ENCODE results near the gene HS2ST1.
"Not testable (repeated sequence)": the region's sequence is repeated elsewhere in the genome, so short reads cannot be mapped to it uniquely, and the experiment has no call there.

Gene HS2ST1

GRCh38 chr1:86991549-86992186 lies 77.2 kb downstream of the HS2ST1 start:
- 43 to 48% methylated on average over 5 to 6 of the region's 6 CpGs for WGBS, 2 experiments (ENCODE audit: insufficient coverage in 2 of 2)
- Histone ChIP-seq H3K4me3 (ENCODE audit: extremely low read depth, insufficient read depth, low read length, poor library complexity, severe bottlenecking) (no peak overlapping the region), H3K36me3 (ENCODE audit: control insufficient read depth, insufficient read depth, low read length) (no peaks in the 10 kb centered on the region), H3K27ac (ENCODE audit: low read depth, low read length, severe bottlenecking) (no peak overlapping the region), H3K9me3 (ENCODE audit: control insufficient read depth, low read length) (no peaks in the 10 kb centered on the region), H3K4me1 (ENCODE audit: control insufficient read depth, insufficient read depth, low read length, poor library complexity, severe bottlenecking) (peaks cover 15% of the 10 kb centered on the region)

- peak overlapping the region; percentile 26 for H3K27ac ChIP-seq (ENCODE audit: low read depth, low read length, severe bottlenecking)
- no peak overlapping the region for H3K4me3 ChIP-seq (ENCODE audit: extremely low read depth, insufficient read depth, low read length, poor library complexity, severe bottlenecking)
- no peaks in the 10 kb centered on the region for H3K9me3 ChIP-seq (ENCODE audit: control insufficient read depth, low read length)
- H3K36me3 ChIP-seq (ENCODE audit: control insufficient read depth, insufficient read depth, low read length), result no peaks in the 10 kb centered on the region
- peaks cover 15% of the 10 kb centered on the region for H3K4me1 ChIP-seq (ENCODE audit: control insufficient read depth, insufficient read depth, low read length, poor library complexity, severe bottlenecking)
- 60% methylated on average over 1 of the region's 2 CpGs; no CpG with 5 or more reads in 1 of the 2 experiments for WGBS, 2 experiments (ENCODE audit: insufficient coverage in 2 of 2)
Measured at GRCh38 chr1:86992861-86993260, 78.4 kb downstream of the HS2ST1 start.

- no CpG with 5 or more reads among the region's 4 CpGs for WGBS, 2 experiments (ENCODE audit: insufficient coverage in 2 of 2)
- no peak overlapping the region for H3K4me3 ChIP-seq (ENCODE audit: extremely low read depth, insufficient read depth, low read length, poor library complexity, severe bottlenecking)
- no peaks in the 10 kb centered on the region for H3K36me3 ChIP-seq (ENCODE audit: control insufficient read depth, insufficient read depth, low read length)
- H3K9me3 ChIP-seq (ENCODE audit: control insufficient read depth, low read length), result no peaks in the 10 kb centered on the region
- peaks cover 15% of the 10 kb centered on the region for H3K4me1 ChIP-seq (ENCODE audit: control insufficient read depth, insufficient read depth, low read length, poor library complexity, severe bottlenecking)
- H3K27ac ChIP-seq (ENCODE audit: low read depth, low read length, severe bottlenecking), result no peak overlapping the region
Measured at GRCh38 chr1:86993269-86993985, 79.0 kb downstream of the HS2ST1 start.

GRCh38 chr1:86994061-86994460 lies 79.6 kb downstream of the HS2ST1 start:
- no peaks in the 10 kb centered on the region for H3K36me3 ChIP-seq (ENCODE audit: control insufficient read depth, insufficient read depth, low read length)

GRCh38 chr1:86997538-86997937 lies 83.1 kb downstream of the HS2ST1 start:
- no peak overlapping the region for H3K4me3 ChIP-seq (ENCODE audit: extremely low read depth, insufficient read depth, low read length, poor library complexity, severe bottlenecking)
- H3K4me1 ChIP-seq (ENCODE audit: control insufficient read depth, insufficient read depth, low read length, poor library complexity, severe bottlenecking), result peaks cover 13% of the 10 kb centered on the region
- no peaks in the 10 kb centered on the region for H3K36me3 ChIP-seq (ENCODE audit: control insufficient read depth, insufficient read depth, low read length)
- no peak overlapping the region for H3K27ac ChIP-seq (ENCODE audit: low read depth, low read length, severe bottlenecking)
- WGBS, 2 experiments (ENCODE audit: insufficient coverage in 2 of 2), result no CpG with 5 or more reads among the region's 1 CpG
- no peaks in the 10 kb centered on the region for H3K9me3 ChIP-seq (ENCODE audit: control insufficient read depth, low read length)

More at GRCh38 chr1:86994061-86994460, 79.6 kb downstream of the HS2ST1 start:
- Histone ChIP-seq H3K9me3 (ENCODE audit: control insufficient read depth, low read length) (no peaks in the 10 kb centered on the region), H3K4me1 (ENCODE audit: control insufficient read depth, insufficient read depth, low read length, poor library complexity, severe bottlenecking) (peaks cover 15% of the 10 kb centered on the region), H3K27ac (ENCODE audit: low read depth, low read length, severe bottlenecking) (no peak overlapping the region), H3K4me3 (ENCODE audit: extremely low read depth, insufficient read depth, low read length, poor library complexity, severe bottlenecking) (no peak overlapping the region)

- 100% methylated on average over 1 of the region's 3 CpGs; no CpG with 5 or more reads in 1 of the 2 experiments for WGBS, 2 experiments (ENCODE audit: insufficient coverage in 2 of 2)
- Histone ChIP-seq H3K4me3 (ENCODE audit: extremely low read depth, insufficient read depth, low read length, poor library complexity, severe bottlenecking) (no peak overlapping the region), H3K36me3 (ENCODE audit: control insufficient read depth, insufficient read depth, low read length) (no peaks in the 10 kb centered on the region), H3K27ac (ENCODE audit: low read depth, low read length, severe bottlenecking) (no peak overlapping the region), H3K4me1 (ENCODE audit: control insufficient read depth, insufficient read depth, low read length, poor library complexity, severe bottlenecking) (peaks cover 5% of the 10 kb centered on the region), H3K9me3 (ENCODE audit: control insufficient read depth, low read length) (no peaks in the 10 kb centered on the region)
Measured at GRCh38 chr1:86998280-86998679, 83.8 kb downstream of the HS2ST1 start.

GRCh38 chr1:86998727-86999126 lies 84.3 kb downstream of the HS2ST1 start:
- Histone ChIP-seq H3K4me3 (ENCODE audit: extremely low read depth, insufficient read depth, low read length, poor library complexity, severe bottlenecking) (no peak overlapping the region), H3K9me3 (ENCODE audit: control insufficient read depth, low read length) (no peaks in the 10 kb centered on the region), H3K36me3 (ENCODE audit: control insufficient read depth, insufficient read depth, low read length) (no peaks in the 10 kb centered on the region), H3K27ac (ENCODE audit: low read depth, low read length, severe bottlenecking) (no peak overlapping the region), H3K4me1 (ENCODE audit: control insufficient read depth, insufficient read depth, low read length, poor library complexity, severe bottlenecking) (peaks cover under 1% of the 10 kb centered on the region)

- no peaks in the 10 kb centered on the region for H3K9me3 ChIP-seq (ENCODE audit: control insufficient read depth, low read length)
- no peaks in the 10 kb centered on the region for H3K36me3 ChIP-seq (ENCODE audit: control insufficient read depth, insufficient read depth, low read length)
- H3K4me3 ChIP-seq (ENCODE audit: extremely low read depth, insufficient read depth, low read length, poor library complexity, severe bottlenecking), result no peak overlapping the region
- WGBS, 2 experiments (ENCODE audit: insufficient coverage in 2 of 2), result 40 to 80% methylated on average over 1 of the region's 2 CpGs
- no peaks in the 10 kb centered on the region for H3K4me1 ChIP-seq (ENCODE audit: control insufficient read depth, insufficient read depth, low read length, poor library complexity, severe bottlenecking)
- H3K27ac ChIP-seq (ENCODE audit: low read depth, low read length, severe bottlenecking), result no peak overlapping the region
Measured at GRCh38 chr1:87000460-87000859, 86.0 kb downstream of the HS2ST1 start.

- WGBS, 2 experiments (ENCODE audit: insufficient coverage in 2 of 2), result no CpG with 5 or more reads among the region's 1 CpG
- no peaks in the 10 kb centered on the region for H3K4me1 ChIP-seq (ENCODE audit: control insufficient read depth, insufficient read depth, low read length, poor library complexity, severe bottlenecking)
- H3K4me3 ChIP-seq (ENCODE audit: extremely low read depth, insufficient read depth, low read length, poor library complexity, severe bottlenecking), result no peak overlapping the region
- no peaks in the 10 kb centered on the region for H3K36me3 ChIP-seq (ENCODE audit: control insufficient read depth, insufficient read depth, low read length)
- H3K9me3 ChIP-seq (ENCODE audit: control insufficient read depth, low read length), result no peaks in the 10 kb centered on the region
- no peak overlapping the region for H3K27ac ChIP-seq (ENCODE audit: low read depth, low read length, severe bottlenecking)
Measured at GRCh38 chr1:87004857-87005256, 90.4 kb downstream of the HS2ST1 start.

- H3K4me1 ChIP-seq (ENCODE audit: control insufficient read depth, insufficient read depth, low read length, poor library complexity, severe bottlenecking), result no peaks in the 10 kb centered on the region
- 80% methylated on average over 1 of the region's 1 CpG; no CpG with 5 or more reads in 1 of the 2 experiments for WGBS, 2 experiments (ENCODE audit: insufficient coverage in 2 of 2)
- no peak overlapping the region for H3K27ac ChIP-seq (ENCODE audit: low read depth, low read length, severe bottlenecking)
- H3K4me3 ChIP-seq (ENCODE audit: extremely low read depth, insufficient read depth, low read length, poor library complexity, severe bottlenecking), result no peak overlapping the region
- H3K9me3 ChIP-seq (ENCODE audit: control insufficient read depth, low read length), result peaks cover 8% of the 10 kb centered on the region
- no peaks in the 10 kb centered on the region for H3K36me3 ChIP-seq (ENCODE audit: control insufficient read depth, insufficient read depth, low read length)
Measured at GRCh38 chr1:87007323-87007722, 92.9 kb downstream of the HS2ST1 start.

- not testable (repeated sequence) for H3K36me3 ChIP-seq (ENCODE audit: control insufficient read depth, insufficient read depth, low read length); H3K4me3 ChIP-seq (ENCODE audit: extremely low read depth, insufficient read depth, low read length, poor library complexity, severe bottlenecking); H3K27ac ChIP-seq (ENCODE audit: low read depth, low read length, severe bottlenecking); H3K4me1 ChIP-seq (ENCODE audit: control insufficient read depth, insufficient read depth, low read length, poor library complexity, severe bottlenecking)
- peaks cover 26% of the 10 kb centered on the region for H3K9me3 ChIP-seq (ENCODE audit: control insufficient read depth, low read length)
Measured at GRCh38 chr1:87013385-87013784, 99.0 kb downstream of the HS2ST1 start.
